HL-60 (cell line): Measurements from ENCODE around the gene MARCHF2.

Experiments used
- GABPA ChIP-seq: IDR thresholded peaks from 2 replicates; pipeline ENCODE4 v1.6.1; 2012; ENCODE audit warnings: low read depth
- POLR2AphosphoS5 ChIP-seq: IDR thresholded peaks from 2 replicates; pipeline ENCODE4 v1.6.1; 2012; ENCODE audit warnings: low read depth
- REST ChIP-seq: IDR thresholded peaks from 2 replicates; pipeline ENCODE4 v1.6.1; 2012; ENCODE audit warnings: low read depth; ENCODE audit not compliant: insufficient replicate concordance
- TF ChIP-seq, protein P1 (sequence below): IDR thresholded peaks from one replicate; pipeline ENCODE4 v1.5.1; 2011; ENCODE audit warnings: low read length, control low read depth, inconsistent platforms; ENCODE audit not compliant: insufficient read depth

GRCh38 chr19:8458380-8458779, 45.3 kb downstream of the MARCHF2 start:
- TF ChIP-seq, protein P1, sequence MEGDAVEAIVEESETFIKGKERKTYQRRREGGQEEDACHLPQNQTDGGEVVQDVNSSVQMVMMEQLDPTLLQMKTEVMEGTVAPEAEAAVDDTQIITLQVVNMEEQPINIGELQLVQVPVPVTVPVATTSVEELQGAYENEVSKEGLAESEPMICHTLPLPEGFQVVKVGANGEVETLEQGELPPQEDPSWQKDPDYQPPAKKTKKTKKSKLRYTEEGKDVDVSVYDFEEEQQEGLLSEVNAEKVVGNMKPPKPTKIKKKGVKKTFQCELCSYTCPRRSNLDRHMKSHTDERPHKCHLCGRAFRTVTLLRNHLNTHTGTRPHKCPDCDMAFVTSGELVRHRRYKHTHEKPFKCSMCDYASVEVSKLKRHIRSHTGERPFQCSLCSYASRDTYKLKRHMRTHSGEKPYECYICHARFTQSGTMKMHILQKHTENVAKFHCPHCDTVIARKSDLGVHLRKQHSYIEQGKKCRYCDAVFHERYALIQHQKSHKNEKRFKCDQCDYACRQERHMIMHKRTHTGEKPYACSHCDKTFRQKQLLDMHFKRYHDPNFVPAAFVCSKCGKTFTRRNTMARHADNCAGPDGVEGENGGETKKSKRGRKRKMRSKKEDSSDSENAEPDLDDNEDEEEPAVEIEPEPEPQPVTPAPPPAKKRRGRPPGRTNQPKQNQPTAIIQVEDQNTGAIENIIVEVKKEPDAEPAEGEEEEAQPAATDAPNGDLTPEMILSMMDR: no peak
- TF ChIP-seq GABPA (no peak), POLR2AphosphoS5 (no peak), REST (no peak)
